HCT116 (cell line): ENCODE results near the gene PLEKHM1. TPM values are rescaled to one million over a fixed set of nuclear protein-coding genes. Genes with fewer than 3 reads are reported as not detected.
A peak's percentile ranks its signal among the peaks of the same experiment; 100 is the strongest.
"Not testable (repeated sequence)": the region's sequence is repeated elsewhere in the genome, so short reads cannot be mapped to it uniquely, and the experiment has no call there.

Experiments used
- ATAC-seq: fragments of 200-7000 bp; cut with Tn5 transposase; 2 replicates; pipeline ENCODE4 v1.9.1; 2020; ENCODE audit warnings: mild to moderate bottlenecking, moderate library complexity
- BruUV-seq: library from RNA; stranded (reverse); fragments of 400-500 nt; replicated peaks from 2 replicates; lab custom pipeline; 2021; lab: Mats Ljungman, UMichigan
- CTCF ChIA-PET: fragments of 300-600 bp; sonication (Branson Sonifier 250); formaldehyde crosslinking; loops from one replicate; lab custom pipeline; 2021; ENCODE audit warnings: antibody characterized with exemption; lab: Charles Lee
- POLR2A ChIA-PET: fragments of 300-600, 350-600 bp; sonication (Branson Sonifier 250); formaldehyde crosslinking; loops from one replicate; lab custom pipeline; 2021; ENCODE audit warnings: antibody characterized with exemption; lab: Charles Lee
- RAD21 ChIA-PET, 2 experiments: fragments of 300-600 bp; sonication (Branson Sonifier 250); formaldehyde crosslinking; loops; one replicate each; lab custom pipeline; 2023; ENCODE audit warnings: low total read pairs in 2 of 2; ENCODE audit not compliant: uncharacterized antibody in 2 of 2, unreplicated experiment in 2 of 2, low non-redundant PET in 1 of 2; lab: Charles Lee
- DNase-seq: peaks from one replicate; pipeline ENCODE4 v3.0.0-alpha.2; 2010; ENCODE audit warnings: low read depth, low spot score
- H2AFZ ChIP-seq: fragments of 200-600 bp; shearing (Covaris generic), sonication (generic); 2 replicates; pipeline ENCODE4 v1.6.1; 2017; ENCODE audit warnings: low read depth, mixed run types, mixed read lengths, antibody characterized with exemption, low read length; ENCODE audit not compliant: poor library complexity, severe bottlenecking
- H3K27ac ChIP-seq: 2 replicates; pipeline ENCODE4 v1.5.1; 2012; ENCODE audit warnings: low read depth, low read length
- H3K27me3 ChIP-seq: fragments of 200-600 bp; sonication (generic); 2 replicates; pipeline ENCODE4 v1.6.1; 2016; ENCODE audit warnings: mixed run types, low read length, mixed read lengths; ENCODE audit not compliant: insufficient read depth
- H3K36me3 ChIP-seq, 2 experiments: fragments of 200-500 bp in 1 of 2; fragments of 200-600 bp in 1 of 2; sonication (Bioruptor generic) in 1 of 2; sonication (generic) in 1 of 2; 2 replicates each; pipeline versions ENCODE4 v1.5.1 to v1.6.1; 2014 to 2016; ENCODE audit warnings: low read length in 2 of 2, inconsistent platforms in 1 of 2, mixed read lengths in 1 of 2, mixed run types in 1 of 2; ENCODE audit not compliant: insufficient read depth in 2 of 2, control insufficient read depth in 1 of 2
- H3K4me1 ChIP-seq, 2 experiments: fragments of 200-600 bp in 1 of 2; sonication (generic) in 1 of 2; 2 replicates each; pipeline versions ENCODE4 v1.5.1 to v1.6.1; 2012 to 2017; ENCODE audit warnings: low read length in 2 of 2, inconsistent platforms in 1 of 2, mild to moderate bottlenecking in 1 of 2, mixed read lengths in 1 of 2, mixed run types in 1 of 2, moderate library complexity in 1 of 2; ENCODE audit not compliant: insufficient read depth in 2 of 2, control insufficient read depth in 1 of 2
- H3K4me2 ChIP-seq: fragments of 200-600 bp; sonication (generic); 2 replicates; pipeline ENCODE4 v1.6.1; 2017; ENCODE audit warnings: mixed run types, low read length, mixed read lengths
- H3K4me3 ChIP-seq, 2 experiments: fragments of 200-600 bp in 1 of 2; sonication (generic) in 1 of 2; replicated peaks in 1 of 2; 2 replicates each; pipeline ENCODE4 v1.5.1; 2011 to 2016; ENCODE audit warnings: low read length in 2 of 2, control low read depth in 1 of 2, low read depth in 1 of 2, mild to moderate bottlenecking in 1 of 2, mixed read lengths in 1 of 2, mixed run types in 1 of 2
- H3K79me2 ChIP-seq: fragments of 200-600 bp; sonication (generic); 2 replicates; pipeline ENCODE4 v1.6.1; 2017; ENCODE audit warnings: mild to moderate bottlenecking, mixed run types, low read length, moderate library complexity, mixed read lengths; ENCODE audit not compliant: insufficient read depth
- H3K9ac ChIP-seq: fragments of 200-600 bp; sonication (generic); 2 replicates; pipeline ENCODE4 v1.6.1; 2016; ENCODE audit warnings: low read length, mixed read lengths
- H3K9me2 ChIP-seq: fragments of 200-600 bp; sonication (generic), shearing (Covaris generic); 2 replicates; pipeline ENCODE4 v1.6.1; 2017; ENCODE audit warnings: mixed run types, mild to moderate bottlenecking, moderate library complexity; ENCODE audit not compliant: insufficient read depth
- H3K9me3 ChIP-seq, 2 experiments: fragments of 200-500 bp in 1 of 2; fragments of 200-600 bp in 1 of 2; sonication (Bioruptor generic) in 1 of 2; sonication (generic) in 1 of 2; 2 replicates each; pipeline ENCODE4 v1.6.1; 2014 to 2017; ENCODE audit warnings: low read length in 2 of 2, mixed read lengths in 2 of 2, inconsistent platforms in 1 of 2, low read depth in 1 of 2, mild to moderate bottlenecking in 1 of 2, mixed run types in 1 of 2, moderate library complexity in 1 of 2; ENCODE audit not compliant: control insufficient read depth in 1 of 2, insufficient read depth in 1 of 2
- H4K20me1 ChIP-seq: fragments of 200-600 bp; sonication (generic), shearing (Covaris generic); 2 replicates; pipeline ENCODE4 v1.6.1; 2017; ENCODE audit warnings: mixed run types, mild to moderate bottlenecking, moderate library complexity; ENCODE audit not compliant: insufficient read depth
- CBX3 ChIP-seq: IDR thresholded peaks from 2 replicates; pipeline ENCODE4 v1.6.1; 2012; ENCODE audit warnings: low read depth
- FOSL1 ChIP-seq: IDR thresholded peaks from 2 replicates; pipeline ENCODE4 v1.6.1; 2012; ENCODE audit warnings: low read depth
- JUND ChIP-seq: IDR thresholded peaks from 2 replicates; pipeline ENCODE4 v1.6.1; 2012
- POLR2AphosphoS5 ChIP-seq: IDR thresholded peaks from 2 replicates; pipeline ENCODE4 v1.6.1; 2011; ENCODE audit warnings: mild to moderate bottlenecking, low read depth, low read length, moderate library complexity
- SP1 ChIP-seq: IDR thresholded peaks from 2 replicates; pipeline ENCODE4 v1.6.1; 2012; ENCODE audit warnings: low read depth
- intact Hi-C: fragments of 100-400 bp; cut with micrococcal nuclease; formaldehyde crosslinking; loops from 2 replicates; pipeline ENCODE4 v1.10.0; 2022
- total RNA-seq: library from RNA; stranded (reverse); gene quantifications from one replicate; pipeline ENCODE4 v1.2.1, GENCODE V29; 2021; ENCODE audit not compliant: unreplicated experiment
- TF ChIP-seq, protein P1 (sequence below): IDR thresholded peaks from 2 replicates; pipeline ENCODE4 v1.6.1; 2012

The PLEKHM1 gene
- total RNA-seq, 1 experiment from 2014 or later: 32.8 TPM

- H3K4me3 ChIP-seq, H3K27ac ChIP-seq, H3K79me2 ChIP-seq, H3K36me3 ChIP-seq, H3K9ac ChIP-seq, H4K20me1 ChIP-seq, RAD21 ChIA-PET, POLR2A ChIA-PET, CTCF ChIA-PET, intact Hi-C loops, BruUV-seq, H3K9me2 ChIP-seq, H3K27me3 ChIP-seq, H3K4me2 ChIP-seq, H3K4me1 ChIP-seq, H3K9me3 ChIP-seq, H2AFZ ChIP-seq, DNase-seq: not testable (repeated sequence)
- peak; percentile 50 for ATAC-seq
Observed at GRCh38 chr17:45468293-45469203, 22.0 kb downstream of the PLEKHM1 start.

GRCh38 chr17:45461524-45462327 lies 28.8 kb downstream of the PLEKHM1 start:
- H3K27me3 ChIP-seq, intact Hi-C loops, H2AFZ ChIP-seq, H4K20me1 ChIP-seq, RAD21 ChIA-PET, H3K79me2 ChIP-seq, H3K9me3 ChIP-seq, H3K36me3 ChIP-seq, BruUV-seq, H3K4me3 ChIP-seq, POLR2A ChIA-PET, CTCF ChIA-PET, H3K9me2 ChIP-seq: not testable (repeated sequence)
- H3K9ac ChIP-seq: peak overlapping the region; percentile 38
- peaks cover 6 to 19% of the 10 kb centered on the region in 2 experiments for H3K4me1 ChIP-seq
- H3K4me2 ChIP-seq: peak overlapping the region; percentile 67
- peak overlapping the region; percentile 47; the same call in 1 of the 2 replicates for H3K27ac ChIP-seq
- TF ChIP-seq, protein P1, sequence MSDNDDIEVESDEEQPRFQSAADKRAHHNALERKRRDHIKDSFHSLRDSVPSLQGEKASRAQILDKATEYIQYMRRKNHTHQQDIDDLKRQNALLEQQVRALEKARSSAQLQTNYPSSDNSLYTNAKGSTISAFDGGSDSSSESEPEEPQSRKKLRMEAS: peak; percentile 36; the same call in 1 of the 2 replicates
- TF ChIP-seq FOSL1 (peak; percentile 84), CBX3 (peak; percentile 79), POLR2AphosphoS5 (peak; percentile 23; the same call in 1 of the 2 replicates), SP1 (peak; percentile 52), JUND (peak; percentile 80)
- peak; percentile 50 for DNase-seq
- peak; percentile 95 for ATAC-seq

DNA sequence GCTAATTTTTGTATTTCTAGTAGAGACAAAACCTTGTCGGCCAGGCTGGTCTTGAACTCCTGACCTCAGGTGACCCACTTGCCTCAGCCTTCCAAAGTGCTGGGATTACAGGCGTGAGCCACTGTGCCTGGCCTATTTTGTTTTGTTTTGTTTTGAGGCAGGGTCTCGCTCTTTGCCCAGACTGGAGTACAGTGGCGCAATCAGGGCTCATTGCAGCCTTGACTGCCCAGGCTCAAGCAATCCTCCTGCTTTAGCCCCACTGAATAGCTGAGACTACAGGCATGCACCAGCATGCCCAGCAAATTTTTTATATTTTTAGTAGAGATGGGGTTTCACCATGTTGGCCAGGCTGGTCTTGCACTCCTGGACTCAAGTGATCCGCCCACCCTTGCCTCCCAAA lies 30.1 kb downstream of the PLEKHM1 start:
- DNase-seq, POLR2A ChIA-PET, H3K27me3 ChIP-seq, H3K9me3 ChIP-seq, H2AFZ ChIP-seq, BruUV-seq, H4K20me1 ChIP-seq, H3K27ac ChIP-seq, H3K9ac ChIP-seq, H3K9me2 ChIP-seq, ATAC-seq, H3K4me3 ChIP-seq, H3K79me2 ChIP-seq, CTCF ChIA-PET, H3K36me3 ChIP-seq, H3K4me2 ChIP-seq, intact Hi-C loops, RAD21 ChIA-PET: not testable (repeated sequence)
- H3K4me1 ChIP-seq: peaks cover 6 to 19% of the 10 kb centered on the region in 2 experiments
